ENCODE measurements around the gene METTL25. TPM values are rescaled to one million over a fixed set of nuclear protein-coding genes. Genes with fewer than 3 reads are reported as not detected.

The METTL25 gene
- total and polyA plus RNA-seq, 12 donors: 2.0 to 17.4 (median 14.0) TPM

DNA sequence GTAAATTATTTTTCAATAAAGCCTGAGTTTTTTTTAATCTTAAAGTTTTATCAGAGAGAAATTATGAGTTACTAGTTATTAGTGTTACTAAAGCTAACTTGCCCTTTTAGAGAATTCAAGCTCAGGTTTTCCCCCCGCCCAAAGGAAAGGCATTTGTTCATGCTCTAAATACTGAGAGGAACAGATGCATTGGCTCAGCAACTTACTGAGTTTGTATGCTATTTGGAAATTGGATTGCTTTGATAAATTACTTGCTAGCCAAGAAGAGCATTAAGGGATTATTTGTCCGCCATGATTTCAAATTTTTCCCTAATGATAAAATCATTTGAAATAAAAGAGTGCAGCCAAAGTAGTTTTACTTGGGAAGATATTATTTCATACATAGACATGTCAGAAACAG is 149.4 kb downstream of the METTL25 start:
- Histone ChIP-seq H3K4me1 (no peaks in the 10 kb centered on the region), H3K27me3 (no peaks in the 10 kb centered on the region), H3K36me3 (no peaks in the 10 kb centered on the region), H3K27ac (no peak overlapping the region), H3K4me3 (no peak overlapping the region), H3K9me3 (no peaks in the 10 kb centered on the region)
- intact Hi-C loops (cut with DNase I): no loop called here
- TF ChIP-seq, protein P1, sequence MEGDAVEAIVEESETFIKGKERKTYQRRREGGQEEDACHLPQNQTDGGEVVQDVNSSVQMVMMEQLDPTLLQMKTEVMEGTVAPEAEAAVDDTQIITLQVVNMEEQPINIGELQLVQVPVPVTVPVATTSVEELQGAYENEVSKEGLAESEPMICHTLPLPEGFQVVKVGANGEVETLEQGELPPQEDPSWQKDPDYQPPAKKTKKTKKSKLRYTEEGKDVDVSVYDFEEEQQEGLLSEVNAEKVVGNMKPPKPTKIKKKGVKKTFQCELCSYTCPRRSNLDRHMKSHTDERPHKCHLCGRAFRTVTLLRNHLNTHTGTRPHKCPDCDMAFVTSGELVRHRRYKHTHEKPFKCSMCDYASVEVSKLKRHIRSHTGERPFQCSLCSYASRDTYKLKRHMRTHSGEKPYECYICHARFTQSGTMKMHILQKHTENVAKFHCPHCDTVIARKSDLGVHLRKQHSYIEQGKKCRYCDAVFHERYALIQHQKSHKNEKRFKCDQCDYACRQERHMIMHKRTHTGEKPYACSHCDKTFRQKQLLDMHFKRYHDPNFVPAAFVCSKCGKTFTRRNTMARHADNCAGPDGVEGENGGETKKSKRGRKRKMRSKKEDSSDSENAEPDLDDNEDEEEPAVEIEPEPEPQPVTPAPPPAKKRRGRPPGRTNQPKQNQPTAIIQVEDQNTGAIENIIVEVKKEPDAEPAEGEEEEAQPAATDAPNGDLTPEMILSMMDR (IDR thresholded peaks at IDR 0.05): no peak
- 84 to 87% methylated on average over 2 of the region's 2 CpGs for WGBS, 2 donors
- no peak for ATAC-seq
- DNase-seq: no peak

DNA sequence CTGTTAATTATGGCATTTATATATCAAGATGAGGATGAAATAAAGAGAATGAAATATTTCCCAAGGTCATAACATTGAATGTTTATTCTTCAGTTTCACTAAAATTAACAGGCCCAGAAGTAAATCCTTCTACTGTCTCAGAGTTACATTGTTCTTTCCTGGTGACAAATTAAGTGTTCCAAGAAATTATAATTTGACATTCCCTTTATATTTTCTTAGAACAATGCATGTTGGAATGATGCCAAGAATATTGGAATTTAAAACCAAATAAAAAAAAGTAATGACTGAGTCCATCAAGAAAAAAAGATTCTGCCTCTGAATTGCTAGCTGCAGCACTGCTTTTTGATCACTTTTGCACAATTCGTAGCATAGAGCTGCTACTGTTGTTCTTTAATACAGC is 152.1 kb downstream of the METTL25 start:
- H3K27me3 ChIP-seq: no peaks in the 10 kb centered on the region
- no peaks in the 10 kb centered on the region for H3K36me3 ChIP-seq
- intact Hi-C loops (cut with DNase I): no loop called here
- no peak overlapping the region for H3K27ac ChIP-seq
- H3K9me3 ChIP-seq: no peaks in the 10 kb centered on the region
- H3K4me3 ChIP-seq: no peak overlapping the region
- DNase-seq: no peak
- TF ChIP-seq, protein P1 (IDR thresholded peaks at IDR 0.05): no peak
- no peaks in the 10 kb centered on the region for H3K4me1 ChIP-seq
- no peak for ATAC-seq
- 89 to 95% methylated on average over 1 of the region's 1 CpG for WGBS, 2 donors

DNA sequence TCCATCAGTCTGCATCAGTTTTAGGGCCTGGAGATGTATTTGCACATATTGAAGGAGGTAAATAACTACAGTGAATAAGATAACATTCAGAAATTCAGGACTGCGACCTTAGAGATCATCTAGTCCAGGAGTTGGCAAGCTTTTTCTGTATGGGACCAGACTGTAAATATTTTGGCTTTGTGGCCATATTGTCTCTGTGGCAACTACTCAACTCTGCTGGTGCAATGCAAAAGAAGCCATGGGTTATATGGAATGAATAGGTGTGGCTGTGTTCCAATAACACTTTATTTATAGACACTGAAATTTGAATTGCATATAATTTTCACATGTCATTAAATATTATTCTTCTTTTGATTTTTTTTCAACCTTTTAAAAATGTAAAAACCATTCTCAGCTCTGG is 156.6 kb downstream of the METTL25 start:
- TF ChIP-seq, protein P1 (IDR thresholded peaks at IDR 0.05): no peak
- ATAC-seq (no peak), DNase-seq (no peak)
- no peaks in the 10 kb centered on the region for H3K36me3 ChIP-seq
- WGBS, 2 donors: 51 to 56% methylated on average over 1 of the region's 1 CpG
- peaks cover 0 to 6% (median 0%) of the 10 kb centered on the region in 11 donors for H3K9me3 ChIP-seq
- no peaks in the 10 kb centered on the region for H3K27me3 ChIP-seq
- intact Hi-C loops (cut with DNase I): no loop called here
- no peak overlapping the region for H3K27ac ChIP-seq
- H3K4me3 ChIP-seq: no peak overlapping the region
- H3K4me1 ChIP-seq: no peaks in the 10 kb centered on the region

DNA sequence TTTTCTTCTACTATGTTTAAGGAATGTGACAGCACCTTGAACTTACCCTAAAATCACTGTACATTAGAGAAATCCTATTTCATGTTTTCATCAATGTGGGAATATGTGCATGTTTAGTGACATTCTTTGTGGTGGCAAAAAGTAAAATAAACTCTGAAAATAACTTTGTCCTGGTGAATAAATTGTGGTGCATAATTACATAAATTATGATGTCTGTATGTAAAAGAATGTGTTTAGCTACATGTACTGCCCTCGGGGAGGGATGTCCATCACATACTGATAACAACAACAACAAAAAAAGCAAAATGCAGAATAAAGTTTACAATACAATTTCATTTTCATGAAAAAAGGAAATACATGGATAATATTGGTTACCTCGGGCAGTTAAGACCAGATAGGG is 157.3 kb downstream of the METTL25 start:
- ATAC-seq (no peak), DNase-seq (no peak)
- intact Hi-C loops (cut with DNase I): no loop called here
- Histone ChIP-seq H3K27me3 (no peaks in the 10 kb centered on the region), H3K36me3 (no peaks in the 10 kb centered on the region), H3K4me3 (no peak overlapping the region), H3K27ac (no peak overlapping the region), H3K4me1 (no peaks in the 10 kb centered on the region), H3K9me3 (peaks cover 0 to 6% (median 0%) of the 10 kb centered on the region in 11 donors)
- 75 to 77% methylated on average over 2 of the region's 2 CpGs for WGBS, 2 donors
- TF ChIP-seq, protein P1 (IDR thresholded peaks at IDR 0.05): no peak

DNA sequence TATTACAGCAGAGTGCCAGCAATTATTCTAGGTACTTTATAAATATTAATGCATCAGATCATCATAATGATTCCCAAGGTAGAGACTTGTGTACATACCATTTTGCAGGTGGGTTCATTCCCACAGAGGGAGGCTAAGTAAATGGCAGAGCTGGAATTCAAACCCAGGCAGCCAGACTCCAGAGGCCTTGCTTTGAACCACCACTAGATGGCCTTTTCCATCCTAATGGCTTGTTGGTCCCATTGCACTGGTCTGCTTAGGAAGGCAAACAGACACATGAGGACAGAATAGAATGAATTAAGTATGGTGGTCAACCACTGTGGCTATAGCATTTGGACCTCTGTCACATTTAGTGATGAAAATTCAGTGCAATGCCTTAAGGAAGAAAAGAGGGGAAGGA is 158.7 kb downstream of the METTL25 start:
- intact Hi-C loops (cut with DNase I): no loop called here
- DNase-seq: no peak
- H3K4me3 ChIP-seq: no peak overlapping the region
- no peaks in the 10 kb centered on the region for H3K36me3 ChIP-seq
- H3K27ac ChIP-seq: no peak overlapping the region
- TF ChIP-seq, protein P1 (IDR thresholded peaks at IDR 0.05): peak in 1 of 9 donors; percentile 29
- no peaks in the 10 kb centered on the region for H3K27me3 ChIP-seq
- peaks cover 0 to 6% (median 0%) of the 10 kb centered on the region in 11 donors for H3K9me3 ChIP-seq
- ATAC-seq: no peak
- no peaks in the 10 kb centered on the region for H3K4me1 ChIP-seq
